ENCODE data around the gene NDUFA8.

DNA sequence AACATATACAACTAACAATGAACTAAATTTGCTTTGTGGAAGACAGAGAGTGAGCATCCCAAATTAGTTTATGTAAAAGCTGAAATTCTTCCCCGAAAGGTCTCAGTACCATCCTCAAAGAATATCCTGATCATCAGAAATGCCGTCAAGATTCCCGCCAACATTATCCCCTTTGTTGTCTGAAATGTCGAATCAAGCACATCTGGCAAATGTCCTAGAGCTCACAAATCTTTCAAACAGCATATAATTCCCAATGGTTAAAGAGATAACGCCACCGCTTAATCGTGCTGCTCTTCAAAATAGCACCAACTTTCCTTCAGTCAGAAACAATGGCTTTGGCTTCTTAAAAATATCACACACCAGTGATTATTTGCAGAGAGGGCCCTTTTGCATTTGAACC, 23.9 kb upstream of the NDUFA8 start:
- TF ChIP-seq, protein P1, sequence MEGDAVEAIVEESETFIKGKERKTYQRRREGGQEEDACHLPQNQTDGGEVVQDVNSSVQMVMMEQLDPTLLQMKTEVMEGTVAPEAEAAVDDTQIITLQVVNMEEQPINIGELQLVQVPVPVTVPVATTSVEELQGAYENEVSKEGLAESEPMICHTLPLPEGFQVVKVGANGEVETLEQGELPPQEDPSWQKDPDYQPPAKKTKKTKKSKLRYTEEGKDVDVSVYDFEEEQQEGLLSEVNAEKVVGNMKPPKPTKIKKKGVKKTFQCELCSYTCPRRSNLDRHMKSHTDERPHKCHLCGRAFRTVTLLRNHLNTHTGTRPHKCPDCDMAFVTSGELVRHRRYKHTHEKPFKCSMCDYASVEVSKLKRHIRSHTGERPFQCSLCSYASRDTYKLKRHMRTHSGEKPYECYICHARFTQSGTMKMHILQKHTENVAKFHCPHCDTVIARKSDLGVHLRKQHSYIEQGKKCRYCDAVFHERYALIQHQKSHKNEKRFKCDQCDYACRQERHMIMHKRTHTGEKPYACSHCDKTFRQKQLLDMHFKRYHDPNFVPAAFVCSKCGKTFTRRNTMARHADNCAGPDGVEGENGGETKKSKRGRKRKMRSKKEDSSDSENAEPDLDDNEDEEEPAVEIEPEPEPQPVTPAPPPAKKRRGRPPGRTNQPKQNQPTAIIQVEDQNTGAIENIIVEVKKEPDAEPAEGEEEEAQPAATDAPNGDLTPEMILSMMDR (conservative IDR thresholded peaks at IDR 0.05) = no peak
- TF ChIP-seq ZFX (IDR thresholded peaks at IDR 0.05) = no peak

Data from C4-2B (cell line).